ENCODE measurements around the gene APBA2.

APBA2 gene

GRCh38 chr15:28989896-28990295 is 104.1 kb downstream of the APBA2 start:
- Histone ChIP-seq H3K79me2 (ENCODE audit: low read length) (no peaks in the 10 kb centered on the region), H3K4me2 (ENCODE audit: low read length) (no peak overlapping the region), H2AFZ (ENCODE audit: low read depth, low read length) (no peak overlapping the region), H3K27me3 (ENCODE audit: low read depth, low read length) (no peaks in the 10 kb centered on the region), H3K27ac (ENCODE audit: low read length) (no peak overlapping the region), H3K4me1 (ENCODE audit: low read length) (peaks cover 14% of the 10 kb centered on the region), H3K9ac (ENCODE audit: low read length) (no peak overlapping the region), H4K20me1 (ENCODE audit: insufficient read depth, low read length) (no peaks in the 10 kb centered on the region), H3K36me3 (replicated peaks; ENCODE audit: low read depth, low read length) (no peaks in the 10 kb centered on the region), H3K9me3 (ENCODE audit: insufficient read depth, low read length) (no peaks in the 10 kb centered on the region), H3K4me3 (ENCODE audit: low read length) (no peak overlapping the region)
- TF ChIP-seq CTCF (IDR thresholded peaks at IDR 0.05; ENCODE audit: low read depth, low read length) (no peak), EZH2phosphoT487 (IDR thresholded peaks at IDR 0.05; ENCODE audit: low read depth) (no peak)

- no peaks in the 10 kb centered on the region for H4K20me1 ChIP-seq (ENCODE audit: insufficient read depth, low read length)
- H3K4me3 ChIP-seq (ENCODE audit: low read length), result no peak overlapping the region
- no peaks in the 10 kb centered on the region for H3K79me2 ChIP-seq (ENCODE audit: low read length)
- TF ChIP-seq CTCF (IDR thresholded peaks at IDR 0.05; ENCODE audit: low read depth, low read length) (no peak), EZH2phosphoT487 (IDR thresholded peaks at IDR 0.05; ENCODE audit: low read depth) (no peak)
- H3K27ac ChIP-seq (ENCODE audit: low read length), result no peak overlapping the region
- no peaks in the 10 kb centered on the region for H3K27me3 ChIP-seq (ENCODE audit: low read depth, low read length)
- H2AFZ ChIP-seq (ENCODE audit: low read depth, low read length), result no peak overlapping the region
- H3K4me2 ChIP-seq (ENCODE audit: low read length), result no peak overlapping the region
- H3K36me3 ChIP-seq (replicated peaks; ENCODE audit: low read depth, low read length), result no peaks in the 10 kb centered on the region
- no peaks in the 10 kb centered on the region for H3K9me3 ChIP-seq (ENCODE audit: insufficient read depth, low read length)
- no peak overlapping the region for H3K9ac ChIP-seq (ENCODE audit: low read length)
- peaks cover 19% of the 10 kb centered on the region for H3K4me1 ChIP-seq (ENCODE audit: low read length)
These were observed 104.6 kb downstream of the APBA2 start for GRCh38 chr15:28990390-28990789.

GRCh38 chr15:28991236-28992171 is 105.7 kb downstream of the APBA2 start:
- Histone ChIP-seq H3K27ac (ENCODE audit: low read length) (no peak overlapping the region), H3K79me2 (ENCODE audit: low read length) (no peaks in the 10 kb centered on the region), H3K9me3 (ENCODE audit: insufficient read depth, low read length) (no peaks in the 10 kb centered on the region), H2AFZ (ENCODE audit: low read depth, low read length) (no peak overlapping the region), H4K20me1 (ENCODE audit: insufficient read depth, low read length) (no peaks in the 10 kb centered on the region), H3K4me1 (ENCODE audit: low read length) (peaks cover 24% of the 10 kb centered on the region), H3K4me2 (ENCODE audit: low read length) (no peak overlapping the region), H3K27me3 (ENCODE audit: low read depth, low read length) (no peaks in the 10 kb centered on the region), H3K36me3 (replicated peaks; ENCODE audit: low read depth, low read length) (no peaks in the 10 kb centered on the region), H3K9ac (ENCODE audit: low read length) (no peak overlapping the region), H3K4me3 (ENCODE audit: low read length) (no peak overlapping the region)
- no peak for TF ChIP-seq EZH2phosphoT487 (IDR thresholded peaks at IDR 0.05; ENCODE audit: low read depth)
- TF ChIP-seq CTCF (IDR thresholded peaks at IDR 0.05; ENCODE audit: low read depth, low read length), result no peak

- no peaks in the 10 kb centered on the region for H3K9me3 ChIP-seq (ENCODE audit: insufficient read depth, low read length)
- no peaks in the 10 kb centered on the region for H4K20me1 ChIP-seq (ENCODE audit: insufficient read depth, low read length)
- no peak overlapping the region for H2AFZ ChIP-seq (ENCODE audit: low read depth, low read length)
- TF ChIP-seq CTCF (IDR thresholded peaks at IDR 0.05; ENCODE audit: low read depth, low read length), result no peak
- TF ChIP-seq EZH2phosphoT487 (IDR thresholded peaks at IDR 0.05; ENCODE audit: low read depth), result no peak
- H3K4me2 ChIP-seq (ENCODE audit: low read length), result no peak overlapping the region
- H3K79me2 ChIP-seq (ENCODE audit: low read length), result no peaks in the 10 kb centered on the region
- H3K4me1 ChIP-seq (ENCODE audit: low read length), result peaks cover 24% of the 10 kb centered on the region
- H3K27ac ChIP-seq (ENCODE audit: low read length), result no peak overlapping the region
- no peak overlapping the region for H3K4me3 ChIP-seq (ENCODE audit: low read length)
- no peak overlapping the region for H3K9ac ChIP-seq (ENCODE audit: low read length)
- H3K36me3 ChIP-seq (replicated peaks; ENCODE audit: low read depth, low read length), result no peaks in the 10 kb centered on the region
- H3K27me3 ChIP-seq (ENCODE audit: low read depth, low read length), result no peaks in the 10 kb centered on the region
These were observed 106.6 kb downstream of the APBA2 start for GRCh38 chr15:28992336-28992864.
